Vagina (tissue), 2 donors: ENCODE data around the gene ZNF253. TPM values are rescaled to one million over a fixed set of nuclear protein-coding genes. Genes with fewer than 3 reads are reported as not detected.
"Not testable (repeated sequence)": the region's sequence is repeated elsewhere in the genome, so short reads cannot be mapped to it uniquely, and the experiment has no call there.

Experiments
- DNase-seq, 2 donors: peaks; one replicate each; pipeline ENCODE4 v3.0.0-alpha.2; 2017; ENCODE audit errors: extremely low spot score in 2 of 2
- H3K27ac ChIP-seq: fragments of 200-600 bp; sonication (generic); one replicate; pipeline ENCODE4 v1.5.1; 2019
- H3K27me3 ChIP-seq: fragments of 200-600 bp; sonication (generic); one replicate; pipeline ENCODE4 v1.5.1; 2019
- H3K36me3 ChIP-seq, 2 donors: fragments of 200-600 bp; sonication (generic); one replicate each; pipeline ENCODE4 v1.5.1; 2017 to 2019
- H3K4me1 ChIP-seq: fragments of 200-600 bp; sonication (generic); one replicate; pipeline ENCODE4 v1.5.1; 2019
- H3K4me3 ChIP-seq, 2 donors: fragments of 200-600 bp; sonication (generic); 1 replicate in 1 of 2; 2 replicates in 1 of 2; pipeline ENCODE4 v1.5.1; 2016 to 2019
- H3K9me3 ChIP-seq: fragments of 200-600 bp; sonication (generic); one replicate; pipeline ENCODE4 v1.5.1; 2019
- CTCF ChIP-seq, 3 experiments: fragments of 450-650 bp in 2 of 3; fragments of 200-600 bp in 1 of 3; sonication (generic) in 1 of 3; IDR thresholded peaks; one replicate each; pipeline ENCODE4 v1.5.1; 2017 to 2019; ENCODE audit warnings: antibody characterized with exemption in 3 of 3, mild to moderate bottlenecking in 2 of 3, moderate library complexity in 2 of 3
- POLR2A ChIP-seq, 2 donors: fragments of 450-650 bp; IDR thresholded peaks; one replicate each; pipeline ENCODE4 v1.6.1; 2017; ENCODE audit warnings: antibody characterized with exemption in 2 of 2, mild to moderate bottlenecking in 2 of 2, moderate library complexity in 2 of 2
- POLR2AphosphoS5 ChIP-seq, 2 donors: sonication (generic); formaldehyde crosslinking; IDR thresholded peaks; one replicate each; pipeline ENCODE4 v1.9.0; 2017; ENCODE audit warnings: antibody characterized with exemption in 2 of 2, mild to moderate bottlenecking in 2 of 2, low read depth in 1 of 2; ENCODE audit not compliant: insufficient read depth in 1 of 2
- intact Hi-C: fragments of 100-400 bp; cut with DNase I; formaldehyde crosslinking; loops from one replicate; pipeline ENCODE4 v1.15.1; 2023
- total RNA-seq: library from RNA; depleted of rRNA; stranded (reverse); fragments of >200 nt; gene quantifications from one replicate; pipeline ENCODE4 v1.2.3, GENCODE V29; 2016

The ZNF253 gene
- total RNA-seq, 1 donor from 2014 or later, result 4.9 TPM

GRCh38 chr19:19930417-19930816 is 64.7 kb downstream of the ZNF253 start:
- H3K4me3 ChIP-seq, H3K27ac ChIP-seq, intact Hi-C loops, DNase-seq, H3K4me1 ChIP-seq, H3K9me3 ChIP-seq, H3K27me3 ChIP-seq: not testable (repeated sequence)
- peak in 1 of 3 experiments; percentile 40 for TF ChIP-seq CTCF (IDR thresholded peaks at IDR 0.05)
- peaks cover 0 to 36% of the 10 kb centered on the region in 2 donors for H3K36me3 ChIP-seq

- H3K4me1 ChIP-seq, H3K9me3 ChIP-seq, intact Hi-C loops, H3K4me3 ChIP-seq, DNase-seq, H3K27me3 ChIP-seq, H3K27ac ChIP-seq: not testable (repeated sequence)
- H3K36me3 ChIP-seq, result peaks cover 0 to 21% of the 10 kb centered on the region in 2 donors
Observed at GRCh38 chr19:19933432-19934314, 68.0 kb downstream of the ZNF253 start.

GRCh38 chr19:19937403-19937802 is 71.7 kb downstream of the ZNF253 start:
- no peak overlapping the region for H3K4me3 ChIP-seq
- TF ChIP-seq POLR2AphosphoS5 (IDR thresholded peaks at IDR 0.05; ENCODE audit: insufficient read depth in 1 of 2, low read depth in 1 of 2), result no peak
- no peak for TF ChIP-seq POLR2A (IDR thresholded peaks at IDR 0.05)
- TF ChIP-seq CTCF (IDR thresholded peaks at IDR 0.05), result no peak
- peaks cover 0 to 21% of the 10 kb centered on the region in 2 donors for H3K36me3 ChIP-seq
- no peaks in the 10 kb centered on the region for H3K27me3 ChIP-seq
- intact Hi-C loops, result no loop called here
- H3K9me3 ChIP-seq, result no peaks in the 10 kb centered on the region
- no peaks in the 10 kb centered on the region for H3K4me1 ChIP-seq
- no peak for DNase-seq
- no peak overlapping the region for H3K27ac ChIP-seq

GRCh38 chr19:19938449-19938848 is 72.8 kb downstream of the ZNF253 start:
- DNase-seq, result no peak
- Histone ChIP-seq H3K36me3 (peaks cover 0 to 15% of the 10 kb centered on the region in 2 donors), H3K27me3 (no peaks in the 10 kb centered on the region), H3K4me1 (no peaks in the 10 kb centered on the region), H3K27ac (no peak overlapping the region), H3K9me3 (no peaks in the 10 kb centered on the region), H3K4me3 (no peak overlapping the region)
- intact Hi-C loops, result no loop called here
- no peak for TF ChIP-seq POLR2AphosphoS5 (IDR thresholded peaks at IDR 0.05; ENCODE audit: insufficient read depth in 1 of 2, low read depth in 1 of 2)
- TF ChIP-seq CTCF (IDR thresholded peaks at IDR 0.05), result no peak
- no peak for TF ChIP-seq POLR2A (IDR thresholded peaks at IDR 0.05)

- no peaks in the 10 kb centered on the region for H3K9me3 ChIP-seq
- peak in 1 of 2 donors; percentile 65 for DNase-seq
- no peaks in the 10 kb centered on the region for H3K36me3 ChIP-seq
- intact Hi-C loops, result no loop called here
- no peaks in the 10 kb centered on the region for H3K4me1 ChIP-seq
- TF ChIP-seq POLR2AphosphoS5 (IDR thresholded peaks at IDR 0.05; ENCODE audit: insufficient read depth in 1 of 2, low read depth in 1 of 2) (no peak), CTCF (IDR thresholded peaks at IDR 0.05) (no peak), POLR2A (IDR thresholded peaks at IDR 0.05) (no peak)
- no peak overlapping the region for H3K4me3 ChIP-seq
- H3K27ac ChIP-seq, result no peak overlapping the region
- no peaks in the 10 kb centered on the region for H3K27me3 ChIP-seq
Observed at GRCh38 chr19:19943848-19944582, 78.3 kb downstream of the ZNF253 start.

Other genes with a start within 250 kb of the ZNF253 start
- gene PBX4, start 247.2 kb upstream of the ZNF253 start, total RNA-seq, result 5.2 TPM
- 15.2 TPM for gene LPAR2, start 237.7 kb upstream of the ZNF253 start, total RNA-seq
- 12.3 TPM for gene GMIP, start 222.2 kb upstream of the ZNF253 start, total RNA-seq
- 114 TPM for gene ATP13A1, start 202.2 kb upstream of the ZNF253 start, total RNA-seq
- 6.9 TPM for gene ZNF101, start 197.0 kb upstream of the ZNF253 start, total RNA-seq
- 5.4 TPM for gene ZNF14, start 132.8 kb upstream of the ZNF253 start, total RNA-seq
- gene ZNF506, start 44.1 kb upstream of the ZNF253 start, total RNA-seq, result 33.6 TPM
- 4.2 TPM for gene ZNF93, start 35.1 kb downstream of the ZNF253 start, total RNA-seq
- 2.5 TPM for gene ZNF682, start 173.6 kb downstream of the ZNF253 start, total RNA-seq
- gene ZNF90, start 212.1 kb downstream of the ZNF253 start, total RNA-seq, result 5.4 TPM